ENCODE results near the gene PCDHA3. TPM values are rescaled to one million over a fixed set of nuclear protein-coding genes. Genes with fewer than 3 reads are reported as not detected.
"Not testable (repeated sequence)": the region's sequence is repeated elsewhere in the genome, so short reads cannot be mapped to it uniquely, and the experiment has no call there.

The PCDHA3 gene
- polyA plus RNA-seq, 1 donor from 2014 or later: 1.7 TPM

GRCh38 chr5:140848139-140849102 lies 47.6 kb downstream of the PCDHA3 start, which contains the start of gene PCDHA9:
TSS of gene PCDHA9 (plus strand) at chr5:140848382. CDS start at chr5:140848496, 114 bp downstream.
- not testable (repeated sequence) for H3K9me3 ChIP-seq (ENCODE audit: low read length); H3F3A ChIP-seq (ENCODE audit: insufficient read depth, low read length, poor library complexity, severe bottlenecking); H3K27ac ChIP-seq (ENCODE audit: low read length); H2AFZ ChIP-seq (ENCODE audit: low read depth, low read length); H3K36me3 ChIP-seq (ENCODE audit: insufficient read depth, low read length); H3K79me2 ChIP-seq (replicated peaks; ENCODE audit: insufficient read depth, low read length); H3K9me2 ChIP-seq (ENCODE audit: insufficient read depth, low read length); H3K4me2 ChIP-seq (ENCODE audit: low read length); H3K4me3 ChIP-seq (ENCODE audit: low read length); H3K27me3 ChIP-seq (ENCODE audit: insufficient read depth, low read depth, low read length); H4K20me1 ChIP-seq (ENCODE audit: insufficient read depth); H3K9ac ChIP-seq (ENCODE audit: low read length)

- H3F3A ChIP-seq (ENCODE audit: insufficient read depth, low read length, poor library complexity, severe bottlenecking); H3K27ac ChIP-seq (ENCODE audit: low read length); H3K36me3 ChIP-seq (ENCODE audit: insufficient read depth, low read length); H3K9me3 ChIP-seq (ENCODE audit: low read length); H2AFZ ChIP-seq (ENCODE audit: low read depth, low read length); H3K9ac ChIP-seq (ENCODE audit: low read length); H4K20me1 ChIP-seq (ENCODE audit: insufficient read depth); H3K79me2 ChIP-seq (replicated peaks; ENCODE audit: insufficient read depth, low read length); H3K4me3 ChIP-seq (ENCODE audit: low read length); H3K9me2 ChIP-seq (ENCODE audit: insufficient read depth, low read length); H3K27me3 ChIP-seq (ENCODE audit: insufficient read depth, low read depth, low read length); H3K4me2 ChIP-seq (ENCODE audit: low read length): not testable (repeated sequence)
These were observed 49.2 kb downstream of the PCDHA3 start for GRCh38 chr5:140849831-140850634.

Other genes with a start within 250 kb of the PCDHA3 start
- 73.5 and 76.2 TPM in 2 replicates for gene SRA1, start 243.6 kb upstream of the PCDHA3 start, polyA plus RNA-seq
- 131 and 149 TPM in 2 replicates for gene APBB3, start 236.5 kb upstream of the PCDHA3 start, polyA plus RNA-seq
- gene SLC35A4, start 236.2 kb upstream of the PCDHA3 start, polyA plus RNA-seq: 8.1 and 8.8 TPM in 2 replicates
- 1.5 TPM in 1 of 2 replicates, not detected in the other for gene CD14, start 167.9 kb upstream of the PCDHA3 start, polyA plus RNA-seq
- gene TMCO6, start 161.6 kb upstream of the PCDHA3 start, polyA plus RNA-seq: 23.5 and 37.5 TPM in 2 replicates
- 131 and 162 TPM in 2 replicates for gene NDUFA2, start 153.4 kb upstream of the PCDHA3 start, polyA plus RNA-seq
- 202 and 264 TPM in 2 replicates for gene IK, start 153.2 kb upstream of the PCDHA3 start, polyA plus RNA-seq
- gene WDR55, start 136.2 kb upstream of the PCDHA3 start, polyA plus RNA-seq: 20.4 and 20.7 TPM in 2 replicates
- gene DND1, start 127.5 kb upstream of the PCDHA3 start, polyA plus RNA-seq: 4.2 and 4.4 TPM in 2 replicates
- gene HARS1, start 109.7 kb upstream of the PCDHA3 start, polyA plus RNA-seq: 76.3 and 80.2 TPM in 2 replicates
- 93.9 and 102 TPM in 2 replicates for gene HARS2, start 109.6 kb upstream of the PCDHA3 start, polyA plus RNA-seq
- 148 and 170 TPM in 2 replicates for gene ZMAT2, start 100.6 kb upstream of the PCDHA3 start, polyA plus RNA-seq
- 0.28 TPM in 1 of 2 replicates, not detected in the other for gene PCDHA1, start 14.9 kb upstream of the PCDHA3 start, polyA plus RNA-seq
- 8.7 and 9.9 TPM in 2 replicates for gene PCDHA2, start 6.2 kb upstream of the PCDHA3 start, polyA plus RNA-seq
- 43.6 and 47.6 TPM in 2 replicates for gene PCDHA4, start 6.0 kb downstream of the PCDHA3 start, polyA plus RNA-seq
- gene PCDHA5, start 20.6 kb downstream of the PCDHA3 start, polyA plus RNA-seq: 1.4 and 2.2 TPM in 2 replicates
- 2.5 and 3.6 TPM in 2 replicates for gene PCDHA6, start 26.9 kb downstream of the PCDHA3 start, polyA plus RNA-seq
- 2.9 and 3.3 TPM in 2 replicates for gene PCDHA7, start 33.2 kb downstream of the PCDHA3 start, polyA plus RNA-seq
- 0.66 and 1.4 TPM in 2 replicates for gene PCDHA8, start 40.1 kb downstream of the PCDHA3 start, polyA plus RNA-seq
- gene PCDHA9, start 47.3 kb downstream of the PCDHA3 start, polyA plus RNA-seq: 0.56 and 0.88 TPM in 2 replicates
- gene PCDHA10, start 54.8 kb downstream of the PCDHA3 start, polyA plus RNA-seq: 5.5 and 6.7 TPM in 2 replicates
- gene PCDHA11, start 67.9 kb downstream of the PCDHA3 start, polyA plus RNA-seq: 5.3 and 7.3 TPM in 2 replicates
- gene PCDHA12, start 74.3 kb downstream of the PCDHA3 start, polyA plus RNA-seq: 12.8 and 13.9 TPM in 2 replicates
- 0.89 and 1.2 TPM in 2 replicates for gene PCDHA13, start 81.1 kb downstream of the PCDHA3 start, polyA plus RNA-seq
- gene PCDHAC1, start 125.2 kb downstream of the PCDHA3 start, polyA plus RNA-seq: 2.4 and 3.3 TPM in 2 replicates
- gene PCDHAC2, start 165.4 kb downstream of the PCDHA3 start, polyA plus RNA-seq: 7.6 and 9.3 TPM in 2 replicates